ENCODE measurements around the gene OR2S2. TPM values are rescaled to one million over a fixed set of nuclear protein-coding genes. Genes with fewer than 3 reads are reported as not detected.

OR2S2 gene
- total RNA-seq, 1 donor, result under 0.01 TPM

GRCh38 chr9:35909687-35910612 is 48.0 kb downstream of the OR2S2 start:
- no peak for DNase-seq (ENCODE audit: low read depth)
- no peak overlapping the region for H3K4me3 ChIP-seq (ENCODE audit: low read depth, low read length)
- TF ChIP-seq CTCF (IDR thresholded peaks at IDR 0.05; ENCODE audit: insufficient read depth, low read depth, low read length), result no peak

- DNase-seq (ENCODE audit: low read depth), result no peak
- no peak within 1 kb of the TSS for H3K4me3 ChIP-seq (ENCODE audit: low read depth, low read length)
Measured at GRCh38 chr9:35909274-35909673, 48.7 kb downstream of the OR2S2 start, which contains the start of gene SPAAR. Gene SPAAR (plus strand): TSS chr9:35909490. CDS start chr9:35910464, 974 bp downstream.

GRCh38 chr9:35908504-35909125 is 49.3 kb downstream of the OR2S2 start:
- no peak for TF ChIP-seq CTCF (IDR thresholded peaks at IDR 0.05; ENCODE audit: insufficient read depth, low read depth, low read length)
- H3K4me3 ChIP-seq (ENCODE audit: low read depth, low read length), result no peak overlapping the region
- DNase-seq (ENCODE audit: low read depth), result no peak

More at GRCh38 chr9:35909274-35909673, 48.7 kb downstream of the OR2S2 start, which contains the start of gene SPAAR:
- TF ChIP-seq CTCF (IDR thresholded peaks at IDR 0.05; ENCODE audit: insufficient read depth, low read depth, low read length), result no peak

GRCh38 chr9:35907711-35908503 is 50.0 kb downstream of the OR2S2 start:
- DNase-seq (ENCODE audit: low read depth), result peak; percentile 93
- peak overlapping the region; percentile 29 for H3K4me3 ChIP-seq (ENCODE audit: low read depth, low read length)
- no peak for TF ChIP-seq CTCF (IDR thresholded peaks at IDR 0.05; ENCODE audit: insufficient read depth, low read depth, low read length)

Other genes starting within 250 kb of the OR2S2 start
- 369 and 428 TPM in 2 replicates for gene TLN1, start 226.0 kb downstream of the OR2S2 start, total RNA-seq
- 107 and 126 TPM in 2 replicates for gene CREB3, start 225.5 kb downstream of the OR2S2 start, total RNA-seq
- gene GBA2, start 208.9 kb downstream of the OR2S2 start, total RNA-seq, result 29.0 and 38.4 TPM in 2 replicates
- gene RGP1, start 208.9 kb downstream of the OR2S2 start, total RNA-seq, result 14.8 and 17.7 TPM in 2 replicates
- gene MSMP, start 203.9 kb downstream of the OR2S2 start, total RNA-seq, result not detected in 2 replicates
- gene NPR2, start 166.6 kb downstream of the OR2S2 start, total RNA-seq, result 16.4 and 19.9 TPM in 2 replicates
- 0.32 and 0.86 TPM in 2 replicates for gene SPAG8, start 145.9 kb downstream of the OR2S2 start, total RNA-seq
- gene HINT2, start 143.1 kb downstream of the OR2S2 start, total RNA-seq, result 13.8 and 27.4 TPM in 2 replicates
- gene FAM221B, start 129.4 kb downstream of the OR2S2 start, total RNA-seq, result not detected in 2 replicates
- 0.86 and 1.9 TPM in 2 replicates for gene TMEM8B, start 128.9 kb downstream of the OR2S2 start, total RNA-seq
- not detected in 2 replicates for gene OR13J1, start 87.8 kb downstream of the OR2S2 start, total RNA-seq
- 0.43 and 0.97 TPM in 2 replicates for gene HRCT1, start 52.0 kb downstream of the OR2S2 start, total RNA-seq
- not detected in 2 replicates for gene SPAAR, start 48.7 kb downstream of the OR2S2 start, total RNA-seq
- 30.9 and 32.8 TPM in 2 replicates for gene RECK, start 78.8 kb upstream of the OR2S2 start, total RNA-seq
- 29.4 and 55.7 TPM in 2 replicates for gene GLIPR2, start 178.6 kb upstream of the OR2S2 start, total RNA-seq
- gene CCIN, start 211.2 kb upstream of the OR2S2 start, total RNA-seq, result 0.43 and 2.3 TPM in 2 replicates
- gene CLTA, start 232.8 kb upstream of the OR2S2 start, total RNA-seq, result 194 and 265 TPM in 2 replicates